SK-N-SH treated with all-trans-retinoic acid at 6 μM for 48 hours (cell line): ENCODE data around the gene SLC6A19.

Experiments
- ATAC-seq: fragments of 200-7000 bp; cut with Tn5 transposase; 3 replicates; pipeline ENCODE4 v1.9.1; 2020; ENCODE audit warnings: mild to moderate bottlenecking, moderate library complexity
- ARNTL ChIP-seq: fragments of 450-650 bp; formaldehyde crosslinking; IDR thresholded peaks from 2 replicates; pipeline ENCODE4 v1.5.0; 2020; ENCODE audit warnings: low read depth, mild to moderate bottlenecking, moderate library complexity, borderline replicate concordance
- BACH2 ChIP-seq: fragments of 250-450 bp; sonication (Bioruptor Pico); IDR thresholded peaks from 2 replicates; pipeline ENCODE4 v1.9.0; 2021; ENCODE audit warnings: mild to moderate bottlenecking, borderline replicate concordance
- CSDC2 ChIP-seq: fragments of 250-450 bp; sonication (Bioruptor Pico); IDR thresholded peaks from 2 replicates; pipeline ENCODE4 v1.5.0; 2020; ENCODE audit warnings: mild to moderate bottlenecking, moderate library complexity
- CSRNP3 ChIP-seq: fragments of 250-450 bp; sonication (Bioruptor Pico); IDR thresholded peaks from 2 replicates; pipeline ENCODE4 v1.5.1; 2021; ENCODE audit warnings: mild to moderate bottlenecking, moderate library complexity
- GLIS3 ChIP-seq: fragments of 250-450 bp; sonication (Bioruptor Pico); IDR thresholded peaks from 2 replicates; pipeline ENCODE4 v1.5.0; 2020; ENCODE audit warnings: mild to moderate bottlenecking, moderate library complexity
- ISL1 ChIP-seq: fragments of 250-450 bp; sonication (Bioruptor Pico); IDR thresholded peaks from 2 replicates; pipeline ENCODE4 v2.1.2; 2022; ENCODE audit warnings: mild to moderate bottlenecking, moderate library complexity
- OSR1 ChIP-seq: fragments of 250-450 bp; sonication (Bioruptor Pico); IDR thresholded peaks from 2 replicates; pipeline ENCODE4 v1.8.0; 2022; ENCODE audit warnings: moderate library complexity, mild to moderate bottlenecking, inconsistent platforms
- PATZ1 ChIP-seq: fragments of 250-450 bp; sonication (Bioruptor Pico); IDR thresholded peaks from 2 replicates; pipeline ENCODE4 v1.8.0; 2020; ENCODE audit warnings: mild to moderate bottlenecking, moderate library complexity, borderline replicate concordance
- PPARA ChIP-seq: fragments of 250-450 bp; sonication (Bioruptor Pico); IDR thresholded peaks from 2 replicates; pipeline ENCODE4 v1.5.0; 2020; ENCODE audit warnings: mild to moderate bottlenecking, borderline replicate concordance
- RARB ChIP-seq: fragments of 250-450 bp; sonication (Bioruptor Pico); IDR thresholded peaks from 2 replicates; pipeline ENCODE4 v1.8.0; 2021; ENCODE audit warnings: mild to moderate bottlenecking, moderate library complexity
- SNAI2 ChIP-seq: fragments of 250-450 bp; sonication (Bioruptor Pico); IDR thresholded peaks from 2 replicates; pipeline ENCODE4 v1.5.0; 2020; ENCODE audit warnings: mild to moderate bottlenecking, moderate library complexity
- TCF4 ChIP-seq: fragments of 250-450 bp; sonication (Bioruptor Pico); IDR thresholded peaks from 2 replicates; pipeline ENCODE4 v1.8.0; 2021; ENCODE audit warnings: mild to moderate bottlenecking, moderate library complexity, borderline replicate concordance
- TOX ChIP-seq: fragments of 250-450 bp; sonication (Bioruptor Pico); IDR thresholded peaks from 2 replicates; pipeline ENCODE4 v1.8.0; 2021; ENCODE audit warnings: mild to moderate bottlenecking, moderate library complexity, borderline replicate concordance
- ZC3H10 ChIP-seq: fragments of 250-450 bp; sonication (Bioruptor Pico); IDR thresholded peaks from 2 replicates; pipeline ENCODE4 v1.5.1; 2021; ENCODE audit warnings: mild to moderate bottlenecking, moderate library complexity
- ZFP3 ChIP-seq: fragments of 250-450 bp; sonication (Bioruptor Pico); IDR thresholded peaks from 2 replicates; pipeline ENCODE4 v1.5.0; 2020; ENCODE audit warnings: mild to moderate bottlenecking, moderate library complexity
- ZFP30 ChIP-seq: fragments of 450-650 bp; formaldehyde crosslinking; IDR thresholded peaks from 2 replicates; pipeline ENCODE4 v1.5.0; 2022; ENCODE audit warnings: mild to moderate bottlenecking, moderate library complexity
- ZNF565 ChIP-seq: fragments of 450-650 bp; formaldehyde crosslinking; conservative IDR thresholded peaks from 2 replicates; pipeline ENCODE4 v1.5.0; 2020; ENCODE audit warnings: low read depth, mild to moderate bottlenecking, moderate library complexity
- ZNF70 ChIP-seq: fragments of 450-650 bp; formaldehyde crosslinking; IDR thresholded peaks from 2 replicates; pipeline ENCODE4 v1.5.0; 2020; ENCODE audit warnings: mild to moderate bottlenecking, moderate library complexity
- ZNF8 ChIP-seq: fragments of 450-650 bp; formaldehyde crosslinking; IDR thresholded peaks from 2 replicates; pipeline ENCODE4 v1.5.0; 2020; ENCODE audit warnings: mild to moderate bottlenecking, moderate library complexity
- TF ChIP-seq, protein P1 (sequence below): fragments of 250-450 bp; sonication (Bioruptor Pico); IDR thresholded peaks from 2 replicates; pipeline ENCODE4 v1.5.0; 2020; ENCODE audit warnings: mild to moderate bottlenecking, moderate library complexity
- TF ChIP-seq, protein P2 (sequence below): fragments of 250-450 bp; sonication (Bioruptor Pico); IDR thresholded peaks from 2 replicates; pipeline ENCODE4 v1.8.0; 2021; ENCODE audit warnings: low read depth, mild to moderate bottlenecking, moderate library complexity, borderline replicate concordance
- TF ChIP-seq, protein P3 (sequence below): fragments of 250-450 bp; sonication (Bioruptor Pico); IDR thresholded peaks from 2 replicates; pipeline ENCODE4 v1.5.1; 2020; ENCODE audit warnings: low read depth, mild to moderate bottlenecking, moderate library complexity

SLC6A19 gene

GRCh38 chr5:1210832-1211251, 9.4 kb downstream of the SLC6A19 start:
- no peak for TF ChIP-seq CSRNP3
- no peak for TF ChIP-seq ZC3H10 (CRISPR knock-in tag)
- TF ChIP-seq BACH2 (CRISPR knock-in tag), result no peak
- TF ChIP-seq PATZ1 (CRISPR knock-in tag), result no peak
- TF ChIP-seq SNAI2 (CRISPR knock-in tag), result no peak
- TF ChIP-seq, protein P1, sequence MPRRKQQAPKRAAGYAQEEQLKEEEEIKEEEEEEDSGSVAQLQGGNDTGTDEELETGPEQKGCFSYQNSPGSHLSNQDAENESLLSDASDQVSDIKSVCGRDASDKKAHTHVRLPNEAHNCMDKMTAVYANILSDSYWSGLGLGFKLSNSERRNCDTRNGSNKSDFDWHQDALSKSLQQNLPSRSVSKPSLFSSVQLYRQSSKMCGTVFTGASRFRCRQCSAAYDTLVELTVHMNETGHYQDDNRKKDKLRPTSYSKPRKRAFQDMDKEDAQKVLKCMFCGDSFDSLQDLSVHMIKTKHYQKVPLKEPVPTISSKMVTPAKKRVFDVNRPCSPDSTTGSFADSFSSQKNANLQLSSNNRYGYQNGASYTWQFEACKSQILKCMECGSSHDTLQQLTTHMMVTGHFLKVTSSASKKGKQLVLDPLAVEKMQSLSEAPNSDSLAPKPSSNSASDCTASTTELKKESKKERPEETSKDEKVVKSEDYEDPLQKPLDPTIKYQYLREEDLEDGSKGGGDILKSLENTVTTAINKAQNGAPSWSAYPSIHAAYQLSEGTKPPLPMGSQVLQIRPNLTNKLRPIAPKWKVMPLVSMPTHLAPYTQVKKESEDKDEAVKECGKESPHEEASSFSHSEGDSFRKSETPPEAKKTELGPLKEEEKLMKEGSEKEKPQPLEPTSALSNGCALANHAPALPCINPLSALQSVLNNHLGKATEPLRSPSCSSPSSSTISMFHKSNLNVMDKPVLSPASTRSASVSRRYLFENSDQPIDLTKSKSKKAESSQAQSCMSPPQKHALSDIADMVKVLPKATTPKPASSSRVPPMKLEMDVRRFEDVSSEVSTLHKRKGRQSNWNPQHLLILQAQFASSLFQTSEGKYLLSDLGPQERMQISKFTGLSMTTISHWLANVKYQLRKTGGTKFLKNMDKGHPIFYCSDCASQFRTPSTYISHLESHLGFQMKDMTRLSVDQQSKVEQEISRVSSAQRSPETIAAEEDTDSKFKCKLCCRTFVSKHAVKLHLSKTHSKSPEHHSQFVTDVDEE (CRISPR knock-in tag), result no peak
- no peak for TF ChIP-seq TCF4 (CRISPR knock-in tag)
- TF ChIP-seq, protein P2, sequence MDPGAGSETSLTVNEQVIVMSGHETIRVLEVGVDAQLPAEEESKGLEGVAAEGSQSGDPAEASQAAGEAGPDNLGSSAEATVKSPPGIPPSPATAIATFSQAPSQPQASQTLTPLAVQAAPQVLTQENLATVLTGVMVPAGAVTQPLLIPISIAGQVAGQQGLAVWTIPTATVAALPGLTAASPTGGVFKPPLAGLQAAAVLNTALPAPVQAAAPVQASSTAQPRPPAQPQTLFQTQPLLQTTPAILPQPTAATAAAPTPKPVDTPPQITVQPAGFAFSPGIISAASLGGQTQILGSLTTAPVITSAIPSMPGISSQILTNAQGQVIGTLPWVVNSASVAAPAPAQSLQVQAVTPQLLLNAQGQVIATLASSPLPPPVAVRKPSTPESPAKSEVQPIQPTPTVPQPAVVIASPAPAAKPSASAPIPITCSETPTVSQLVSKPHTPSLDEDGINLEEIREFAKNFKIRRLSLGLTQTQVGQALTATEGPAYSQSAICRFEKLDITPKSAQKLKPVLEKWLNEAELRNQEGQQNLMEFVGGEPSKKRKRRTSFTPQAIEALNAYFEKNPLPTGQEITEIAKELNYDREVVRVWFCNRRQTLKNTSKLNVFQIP (CRISPR knock-in tag), result no peak
- TF ChIP-seq ZFP30 (CRISPR knock-in tag), result no peak
- no peak for TF ChIP-seq ISL1
- TF ChIP-seq TOX (CRISPR knock-in tag), result no peak
- no peak for TF ChIP-seq PPARA (CRISPR knock-in tag)
- no peak for TF ChIP-seq OSR1 (CRISPR knock-in tag)
- TF ChIP-seq ZNF70 (CRISPR knock-in tag), result no peak
- TF ChIP-seq RARB (CRISPR knock-in tag), result no peak
- no peak for TF ChIP-seq ZNF565 (CRISPR knock-in tag)
- TF ChIP-seq ARNTL (CRISPR knock-in tag), result no peak
- TF ChIP-seq CSDC2 (CRISPR knock-in tag), result no peak
- ATAC-seq, result no peak

- TF ChIP-seq CSRNP3 (no peak), TCF4 (CRISPR knock-in tag) (no peak), ISL1 (no peak), ZFP3 (CRISPR knock-in tag) (no peak), RARB (CRISPR knock-in tag) (no peak), ZNF8 (CRISPR knock-in tag) (no peak), ZC3H10 (CRISPR knock-in tag) (no peak), BACH2 (CRISPR knock-in tag) (no peak), ARNTL (CRISPR knock-in tag) (no peak), SNAI2 (CRISPR knock-in tag) (no peak), GLIS3 (CRISPR knock-in tag) (no peak)
- no peak for ATAC-seq
Observed at GRCh38 chr5:1211701-1212100, 10.3 kb downstream of the SLC6A19 start.

- ATAC-seq, result no peak
- no peak for TF ChIP-seq CSDC2 (CRISPR knock-in tag)
- no peak for TF ChIP-seq TCF4 (CRISPR knock-in tag)
- TF ChIP-seq GLIS3 (CRISPR knock-in tag), result no peak
- no peak for TF ChIP-seq PATZ1 (CRISPR knock-in tag)
- no peak for TF ChIP-seq BACH2 (CRISPR knock-in tag)
- no peak for TF ChIP-seq ZNF565 (CRISPR knock-in tag)
- TF ChIP-seq, protein P3, sequence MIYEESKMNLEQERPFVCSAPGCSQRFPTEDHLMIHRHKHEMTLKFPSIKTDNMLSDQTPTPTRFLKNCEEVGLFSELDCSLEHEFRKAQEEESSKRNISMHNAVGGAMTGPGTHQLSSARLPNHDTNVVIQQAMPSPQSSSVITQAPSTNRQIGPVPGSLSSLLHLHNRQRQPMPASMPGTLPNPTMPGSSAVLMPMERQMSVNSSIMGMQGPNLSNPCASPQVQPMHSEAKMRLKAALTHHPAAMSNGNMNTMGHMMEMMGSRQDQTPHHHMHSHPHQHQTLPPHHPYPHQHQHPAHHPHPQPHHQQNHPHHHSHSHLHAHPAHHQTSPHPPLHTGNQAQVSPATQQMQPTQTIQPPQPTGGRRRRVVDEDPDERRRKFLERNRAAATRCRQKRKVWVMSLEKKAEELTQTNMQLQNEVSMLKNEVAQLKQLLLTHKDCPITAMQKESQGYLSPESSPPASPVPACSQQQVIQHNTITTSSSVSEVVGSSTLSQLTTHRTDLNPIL (CRISPR knock-in tag), result no peak
- TF ChIP-seq TOX (CRISPR knock-in tag), result no peak
- no peak for TF ChIP-seq PPARA (CRISPR knock-in tag)
- no peak for TF ChIP-seq ARNTL (CRISPR knock-in tag)
- no peak for TF ChIP-seq ZNF8 (CRISPR knock-in tag)
- TF ChIP-seq ZFP30 (CRISPR knock-in tag), result no peak
- no peak for TF ChIP-seq ZNF70 (CRISPR knock-in tag)
- TF ChIP-seq CSRNP3, result no peak
Observed at GRCh38 chr5:1212271-1212670, 10.9 kb downstream of the SLC6A19 start.
